ENCODE measurements around the gene YBX3.

DNA sequence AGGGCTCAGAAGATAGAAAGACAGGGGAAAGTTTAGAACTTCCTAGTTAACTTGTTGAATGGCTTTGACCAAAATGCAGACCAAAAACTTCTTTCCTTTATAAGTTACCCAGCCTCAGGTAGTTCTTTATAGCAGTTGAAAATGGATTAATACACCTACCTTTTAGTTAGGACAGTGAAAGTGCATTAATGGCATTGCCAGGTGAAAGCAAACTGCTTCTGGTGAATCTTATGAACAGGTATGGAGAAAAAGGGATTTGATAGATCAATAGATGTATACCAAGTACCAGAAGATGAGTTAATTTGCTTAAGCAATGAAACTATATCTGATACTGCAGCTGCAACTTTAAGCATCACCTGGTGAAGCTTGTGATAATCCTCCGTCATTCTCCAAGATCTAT, 35.1 kb downstream of the YBX3 start:
- TF ChIP-seq CTCF (IDR thresholded peaks at IDR 0.05; ENCODE audit: poor library complexity, severe bottlenecking) (no peak), POLR2AphosphoS5 (IDR thresholded peaks at IDR 0.05) (no peak), EZH2 (IDR thresholded peaks at IDR 0.05; ENCODE audit: borderline replicate concordance, insufficient read depth, low read length, poor library complexity, severe bottlenecking) (no peak), SMC3 (conservative IDR thresholded peaks at IDR 0.05; ENCODE audit: poor library complexity) (no peak), RAD21 (conservative IDR thresholded peaks at IDR 0.05) (no peak), EP300 (conservative IDR thresholded peaks at IDR 0.05; ENCODE audit: poor library complexity, severe bottlenecking) (no peak), TAF1 (IDR thresholded peaks at IDR 0.05; ENCODE audit: low read depth) (no peak)
- TF ChIP-seq, protein P1, sequence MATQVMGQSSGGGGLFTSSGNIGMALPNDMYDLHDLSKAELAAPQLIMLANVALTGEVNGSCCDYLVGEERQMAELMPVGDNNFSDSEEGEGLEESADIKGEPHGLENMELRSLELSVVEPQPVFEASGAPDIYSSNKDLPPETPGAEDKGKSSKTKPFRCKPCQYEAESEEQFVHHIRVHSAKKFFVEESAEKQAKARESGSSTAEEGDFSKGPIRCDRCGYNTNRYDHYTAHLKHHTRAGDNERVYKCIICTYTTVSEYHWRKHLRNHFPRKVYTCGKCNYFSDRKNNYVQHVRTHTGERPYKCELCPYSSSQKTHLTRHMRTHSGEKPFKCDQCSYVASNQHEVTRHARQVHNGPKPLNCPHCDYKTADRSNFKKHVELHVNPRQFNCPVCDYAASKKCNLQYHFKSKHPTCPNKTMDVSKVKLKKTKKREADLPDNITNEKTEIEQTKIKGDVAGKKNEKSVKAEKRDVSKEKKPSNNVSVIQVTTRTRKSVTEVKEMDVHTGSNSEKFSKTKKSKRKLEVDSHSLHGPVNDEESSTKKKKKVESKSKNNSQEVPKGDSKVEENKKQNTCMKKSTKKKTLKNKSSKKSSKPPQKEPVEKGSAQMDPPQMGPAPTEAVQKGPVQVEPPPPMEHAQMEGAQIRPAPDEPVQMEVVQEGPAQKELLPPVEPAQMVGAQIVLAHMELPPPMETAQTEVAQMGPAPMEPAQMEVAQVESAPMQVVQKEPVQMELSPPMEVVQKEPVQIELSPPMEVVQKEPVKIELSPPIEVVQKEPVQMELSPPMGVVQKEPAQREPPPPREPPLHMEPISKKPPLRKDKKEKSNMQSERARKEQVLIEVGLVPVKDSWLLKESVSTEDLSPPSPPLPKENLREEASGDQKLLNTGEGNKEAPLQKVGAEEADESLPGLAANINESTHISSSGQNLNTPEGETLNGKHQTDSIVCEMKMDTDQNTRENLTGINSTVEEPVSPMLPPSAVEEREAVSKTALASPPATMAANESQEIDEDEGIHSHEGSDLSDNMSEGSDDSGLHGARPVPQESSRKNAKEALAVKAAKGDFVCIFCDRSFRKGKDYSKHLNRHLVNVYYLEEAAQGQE (IDR thresholded peaks at IDR 0.05; ENCODE audit: borderline replicate concordance): no peak

Data from neural cell (in vitro differentiated cells).